Activated naive CD8-positive, alpha-beta T cell treated with anti-CD3 and anti-CD28 coated beads, Interleukin-2, amount 50 U/mL, for 24 hours (primary cell): ENCODE measurements around the gene PKIB.

ENCODE experiments used
- ATAC-seq: fragments of 150-1000 bp; cut with Tn5 transposase; one replicate; pipeline ENCODE4 v1.10.0; 2021
- DNase-seq: peaks from one replicate; pipeline ENCODE4 v3.0.0; 2021
- H3K27ac Mint-ChIP-seq: one replicate; pipeline ENCODE4 v1.8.0; 2021; ENCODE audit warnings: mild to moderate bottlenecking, mixed read lengths
- H3K27me3 Mint-ChIP-seq: one replicate; pipeline ENCODE4 v1.8.0; 2021; ENCODE audit warnings: mixed read lengths
- H3K36me3 Mint-ChIP-seq: one replicate; pipeline ENCODE4 v1.8.0; 2021; ENCODE audit warnings: low read depth, mixed read lengths
- H3K4me1 Mint-ChIP-seq: one replicate; pipeline ENCODE4 v1.8.0; 2021; ENCODE audit warnings: mixed read lengths
- H3K4me3 Mint-ChIP-seq: one replicate; pipeline ENCODE4 v1.8.0; 2021; ENCODE audit warnings: mild to moderate bottlenecking, moderate library complexity, mixed read lengths
- H3K9me3 Mint-ChIP-seq: one replicate; pipeline ENCODE4 v1.8.0; 2021; ENCODE audit warnings: mixed read lengths

The PKIB gene

GRCh38 chr6:122666418-122666817 is 56.2 kb downstream of the PKIB start:
- DNase-seq (no peak), ATAC-seq (no peak)
- Mint-ChIP-seq H3K9me3 (no peaks in the 10 kb centered on the region), H3K36me3 (no peaks in the 10 kb centered on the region), H3K4me3 (no peak overlapping the region), H3K27me3 (no peaks in the 10 kb centered on the region), H3K27ac (no peak overlapping the region), H3K4me1 (no peaks in the 10 kb centered on the region)

- ATAC-seq: no peak
- no peak for DNase-seq
- Mint-ChIP-seq H3K27me3 (no peaks in the 10 kb centered on the region), H3K4me1 (no peaks in the 10 kb centered on the region), H3K27ac (no peak overlapping the region), H3K4me3 (no peak overlapping the region), H3K36me3 (no peaks in the 10 kb centered on the region), H3K9me3 (no peaks in the 10 kb centered on the region)
Observed at GRCh38 chr6:122669418-122669817, 59.2 kb downstream of the PKIB start.

GRCh38 chr6:122669868-122670267 is 59.7 kb downstream of the PKIB start:
- Mint-ChIP-seq H3K4me3 (no peak overlapping the region), H3K9me3 (no peaks in the 10 kb centered on the region), H3K27ac (no peak overlapping the region)

GRCh38 chr6:122671251-122671650 is 61.0 kb downstream of the PKIB start:
- Mint-ChIP-seq H3K27ac (no peak overlapping the region), H3K36me3 (no peaks in the 10 kb centered on the region), H3K27me3 (no peaks in the 10 kb centered on the region), H3K9me3 (no peaks in the 10 kb centered on the region), H3K4me1 (no peaks in the 10 kb centered on the region), H3K4me3 (no peak overlapping the region)
- DNase-seq (no peak), ATAC-seq (no peak)

More at GRCh38 chr6:122669868-122670267, 59.7 kb downstream of the PKIB start:
- no peak for ATAC-seq
- no peaks in the 10 kb centered on the region for H3K27me3 Mint-ChIP-seq
- DNase-seq: no peak
- no peaks in the 10 kb centered on the region for H3K36me3 Mint-ChIP-seq
- no peaks in the 10 kb centered on the region for H3K4me1 Mint-ChIP-seq

GRCh38 chr6:122673343-122673961 is 63.2 kb downstream of the PKIB start:
- Mint-ChIP-seq H3K9me3 (no peaks in the 10 kb centered on the region), H3K4me3 (no peak overlapping the region), H3K36me3 (no peaks in the 10 kb centered on the region), H3K27me3 (no peaks in the 10 kb centered on the region), H3K27ac (no peak overlapping the region), H3K4me1 (no peaks in the 10 kb centered on the region)
- no peak for DNase-seq
- ATAC-seq: no peak

GRCh38 chr6:122676146-122676545 is 65.9 kb downstream of the PKIB start:
- Mint-ChIP-seq H3K27ac (no peak overlapping the region), H3K36me3 (no peaks in the 10 kb centered on the region), H3K4me1 (no peaks in the 10 kb centered on the region), H3K27me3 (no peaks in the 10 kb centered on the region), H3K9me3 (no peaks in the 10 kb centered on the region), H3K4me3 (no peak overlapping the region)
- ATAC-seq (no peak), DNase-seq (no peak)

GRCh38 chr6:122676688-122677087 is 66.5 kb downstream of the PKIB start:
- no peak overlapping the region for H3K4me3 Mint-ChIP-seq
- no peaks in the 10 kb centered on the region for H3K9me3 Mint-ChIP-seq
- H3K27me3 Mint-ChIP-seq: no peaks in the 10 kb centered on the region
- H3K27ac Mint-ChIP-seq: no peak overlapping the region
- ATAC-seq (no peak), DNase-seq (no peak)
- H3K4me1 Mint-ChIP-seq: no peaks in the 10 kb centered on the region
- no peaks in the 10 kb centered on the region for H3K36me3 Mint-ChIP-seq

GRCh38 chr6:122677406-122677805 is 67.2 kb downstream of the PKIB start:
- H3K27me3 Mint-ChIP-seq: no peaks in the 10 kb centered on the region

GRCh38 chr6:122678841-122679240 is 68.6 kb downstream of the PKIB start:
- Mint-ChIP-seq H3K36me3 (no peaks in the 10 kb centered on the region), H3K9me3 (no peaks in the 10 kb centered on the region), H3K4me1 (no peaks in the 10 kb centered on the region), H3K27ac (no peak overlapping the region), H3K4me3 (no peak overlapping the region), H3K27me3 (no peaks in the 10 kb centered on the region)
- no peak for ATAC-seq
- DNase-seq: no peak

More at GRCh38 chr6:122677406-122677805, 67.2 kb downstream of the PKIB start:
- Mint-ChIP-seq H3K9me3 (no peaks in the 10 kb centered on the region), H3K4me1 (no peaks in the 10 kb centered on the region), H3K4me3 (no peak overlapping the region), H3K36me3 (no peaks in the 10 kb centered on the region), H3K27ac (no peak overlapping the region)
- DNase-seq (no peak), ATAC-seq (no peak)

- ATAC-seq: no peak
- no peak overlapping the region for H3K27ac Mint-ChIP-seq
- no peaks in the 10 kb centered on the region for H3K27me3 Mint-ChIP-seq
- H3K36me3 Mint-ChIP-seq: no peaks in the 10 kb centered on the region
- H3K9me3 Mint-ChIP-seq: no peaks in the 10 kb centered on the region
- no peak for DNase-seq
- no peak overlapping the region for H3K4me3 Mint-ChIP-seq
- H3K4me1 Mint-ChIP-seq: no peaks in the 10 kb centered on the region
Observed at GRCh38 chr6:122681705-122682104, 71.5 kb downstream of the PKIB start.

- DNase-seq (no peak), ATAC-seq (no peak)
- peaks cover under 1% of the 10 kb centered on the region for H3K27me3 Mint-ChIP-seq
- H3K4me1 Mint-ChIP-seq: no peaks in the 10 kb centered on the region
- H3K9me3 Mint-ChIP-seq: peaks cover 3% of the 10 kb centered on the region
- no peak overlapping the region for H3K27ac Mint-ChIP-seq
- H3K36me3 Mint-ChIP-seq: no peaks in the 10 kb centered on the region
- H3K4me3 Mint-ChIP-seq: no peak overlapping the region
Observed at GRCh38 chr6:122683989-122684651, 73.9 kb downstream of the PKIB start.

- peaks cover 6% of the 10 kb centered on the region for H3K9me3 Mint-ChIP-seq
- H3K27me3 Mint-ChIP-seq: peaks cover 2% of the 10 kb centered on the region
- DNase-seq (no peak), ATAC-seq (no peak)
- no peak overlapping the region for H3K4me3 Mint-ChIP-seq
- H3K27ac Mint-ChIP-seq: no peak overlapping the region
- no peaks in the 10 kb centered on the region for H3K36me3 Mint-ChIP-seq
- H3K4me1 Mint-ChIP-seq: no peaks in the 10 kb centered on the region
Observed at GRCh38 chr6:122692175-122692598, 82.0 kb downstream of the PKIB start.

- H3K27me3 Mint-ChIP-seq: peaks cover 2% of the 10 kb centered on the region
- H3K27ac Mint-ChIP-seq: no peak overlapping the region
Observed at GRCh38 chr6:122692807-122693580, 82.8 kb downstream of the PKIB start.

GRCh38 chr6:122694075-122694474 is 83.9 kb downstream of the PKIB start:
- no peak overlapping the region for H3K27ac Mint-ChIP-seq
- H3K4me3 Mint-ChIP-seq: no peak overlapping the region
- no peak for ATAC-seq
- no peak for DNase-seq
- no peaks in the 10 kb centered on the region for H3K36me3 Mint-ChIP-seq
- H3K4me1 Mint-ChIP-seq: no peaks in the 10 kb centered on the region
- peaks cover 4% of the 10 kb centered on the region for H3K9me3 Mint-ChIP-seq
- peaks cover 2% of the 10 kb centered on the region for H3K27me3 Mint-ChIP-seq

More at GRCh38 chr6:122692807-122693580, 82.8 kb downstream of the PKIB start:
- ATAC-seq (no peak), DNase-seq (no peak)
- H3K36me3 Mint-ChIP-seq: no peaks in the 10 kb centered on the region
- no peak overlapping the region for H3K4me3 Mint-ChIP-seq
- H3K9me3 Mint-ChIP-seq: peaks cover 6% of the 10 kb centered on the region
- no peaks in the 10 kb centered on the region for H3K4me1 Mint-ChIP-seq

- ATAC-seq: no peak
- Mint-ChIP-seq H3K36me3 (no peaks in the 10 kb centered on the region), H3K9me3 (no peaks in the 10 kb centered on the region), H3K4me3 (no peak overlapping the region), H3K4me1 (no peaks in the 10 kb centered on the region), H3K27me3 (no peaks in the 10 kb centered on the region), H3K27ac (no peak overlapping the region)
- no peak for DNase-seq
Observed at GRCh38 chr6:122694602-122695001, 84.4 kb downstream of the PKIB start.
